ENCODE results near the gene CAMK1D.

GRCh38 chr10:12513775-12514673 is 164.7 kb downstream of the CAMK1D start:
- TF ChIP-seq, protein P1, sequence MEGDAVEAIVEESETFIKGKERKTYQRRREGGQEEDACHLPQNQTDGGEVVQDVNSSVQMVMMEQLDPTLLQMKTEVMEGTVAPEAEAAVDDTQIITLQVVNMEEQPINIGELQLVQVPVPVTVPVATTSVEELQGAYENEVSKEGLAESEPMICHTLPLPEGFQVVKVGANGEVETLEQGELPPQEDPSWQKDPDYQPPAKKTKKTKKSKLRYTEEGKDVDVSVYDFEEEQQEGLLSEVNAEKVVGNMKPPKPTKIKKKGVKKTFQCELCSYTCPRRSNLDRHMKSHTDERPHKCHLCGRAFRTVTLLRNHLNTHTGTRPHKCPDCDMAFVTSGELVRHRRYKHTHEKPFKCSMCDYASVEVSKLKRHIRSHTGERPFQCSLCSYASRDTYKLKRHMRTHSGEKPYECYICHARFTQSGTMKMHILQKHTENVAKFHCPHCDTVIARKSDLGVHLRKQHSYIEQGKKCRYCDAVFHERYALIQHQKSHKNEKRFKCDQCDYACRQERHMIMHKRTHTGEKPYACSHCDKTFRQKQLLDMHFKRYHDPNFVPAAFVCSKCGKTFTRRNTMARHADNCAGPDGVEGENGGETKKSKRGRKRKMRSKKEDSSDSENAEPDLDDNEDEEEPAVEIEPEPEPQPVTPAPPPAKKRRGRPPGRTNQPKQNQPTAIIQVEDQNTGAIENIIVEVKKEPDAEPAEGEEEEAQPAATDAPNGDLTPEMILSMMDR (IDR thresholded peaks at IDR 0.05): no peak
- TF ChIP-seq POLR2A (IDR thresholded peaks at IDR 0.05): no peak

Data from right lobe of liver (tissue), 4 donors.